Fibroblast of lung (primary cell): ENCODE measurements around the gene RASSF10. TPM values are rescaled to one million over a fixed set of nuclear protein-coding genes. Genes with fewer than 3 reads are reported as not detected.

Source experiments
- DNase-seq, 2 donors: peaks; one replicate each; pipeline versions ENCODE4 v3.0.0 to v3.0.0-alpha.2; 2010; ENCODE audit warnings: low read depth in 2 of 2
- H2AFZ ChIP-seq: 2 replicates; pipeline ENCODE4 v1.5.1; 2012; ENCODE audit warnings: low read length, control low read depth, inconsistent platforms
- H3K27ac ChIP-seq: 2 replicates; pipeline ENCODE4 v1.5.1; 2011; ENCODE audit warnings: low read length, control low read depth; ENCODE audit not compliant: insufficient read depth
- H3K27me3 ChIP-seq: 2 replicates; pipeline ENCODE4 v1.5.1; 2011; ENCODE audit warnings: mild to moderate bottlenecking, low read length; ENCODE audit not compliant: control insufficient read depth, insufficient read depth
- H3K36me3 ChIP-seq: 2 replicates; pipeline ENCODE4 v1.5.1; 2011; ENCODE audit warnings: low read length; ENCODE audit not compliant: control insufficient read depth, insufficient read depth
- H3K4me1 ChIP-seq: 2 replicates; pipeline ENCODE4 v1.5.1; 2011; ENCODE audit warnings: low read length; ENCODE audit not compliant: control insufficient read depth, insufficient read depth; ENCODE audit errors: extremely low read depth
- H3K4me2 ChIP-seq: 2 replicates; pipeline ENCODE4 v1.5.1; 2011; ENCODE audit warnings: low read length, control low read depth; ENCODE audit not compliant: insufficient read depth; ENCODE audit errors: extremely low read depth
- H3K4me3 ChIP-seq, 4 experiments: fragments of 200-600 bp in 1 of 4; sonication (generic) in 1 of 4; replicated peaks in 1 of 4; 2 replicates each; pipeline ENCODE4 v1.5.1; 2011 to 2016; ENCODE audit warnings: low read length in 4 of 4, low read depth in 3 of 4, mild to moderate bottlenecking in 3 of 4, control low read depth in 2 of 4, inconsistent platforms in 1 of 4, mixed read lengths in 1 of 4; ENCODE audit not compliant: insufficient read depth in 1 of 4; ENCODE audit errors: control extremely low read depth in 1 of 4
- H3K79me2 ChIP-seq: 2 replicates; pipeline ENCODE4 v1.5.1; 2012; ENCODE audit warnings: mild to moderate bottlenecking, low read length, inconsistent platforms; ENCODE audit not compliant: control insufficient read depth, insufficient read depth
- H3K9ac ChIP-seq: 2 replicates; pipeline ENCODE4 v1.5.1; 2011; ENCODE audit warnings: mild to moderate bottlenecking, low read length, control low read depth; ENCODE audit not compliant: insufficient read depth
- H3K9me3 ChIP-seq: 2 replicates; pipeline ENCODE4 v1.5.1; 2012; ENCODE audit warnings: low read depth, low read length; ENCODE audit not compliant: control insufficient read depth, insufficient read depth
- H4K20me1 ChIP-seq: 2 replicates; pipeline ENCODE4 v1.5.1; 2011; ENCODE audit warnings: low read length; ENCODE audit not compliant: control insufficient read depth, insufficient read depth; ENCODE audit errors: extremely low read depth
- CTCF ChIP-seq, 2 donors: IDR thresholded peaks in 1 of 2; conservative IDR thresholded peaks in 1 of 2; 1 replicate in 1 of 2; 2 replicates in 1 of 2; pipeline ENCODE4 v1.5.1; 2011 to 2012; ENCODE audit warnings: low read length in 2 of 2, control low read depth in 1 of 2, inconsistent platforms in 1 of 2, low read depth in 1 of 2, mild to moderate bottlenecking in 1 of 2
- EZH2 ChIP-seq: IDR thresholded peaks from 2 replicates; pipeline ENCODE4 v1.5.1; 2012; ENCODE audit warnings: low read length, control low read depth, mild to moderate bottlenecking; ENCODE audit errors: missing control alignments
- polyA plus RNA-seq, 2 donors: library from polyadenylated mRNA; depleted of rRNA in 1 of 2; stranded (reverse) in 1 of 2; unstranded in 1 of 2; fragments of >200 nt; gene quantifications; 2 replicates each; pipeline ENCODE4 v1.2.1, GENCODE V29; 2011 to 2012; ENCODE audit warnings: missing spikeins in 1 of 2
- total RNA-seq: library from RNA; depleted of rRNA; stranded (reverse); fragments of >200 nt; gene quantifications from 2 replicates; pipeline ENCODE4 v1.2.1, GENCODE V29; 2014

RASSF10 gene
- total and polyA plus RNA-seq, 2 donors (not counting 1 experiment from before 2014, with no cell fraction given), result not detected

GRCh38 chr11:13008061-13008435, 1.1 kb upstream of the RASSF10 start:
- TF ChIP-seq EZH2 (no peak), CTCF (conservative IDR thresholded peaks at IDR 0.05 in 1 of 2, IDR thresholded peaks at IDR 0.05 in 1 of 2; ENCODE audit: low read depth in 1 of 2, low read length in 2 of 2) (no peak)
- Histone ChIP-seq H4K20me1 (no peaks in the 10 kb centered on the region), H3K9me3 (no peaks in the 10 kb centered on the region), H3K36me3 (no peaks in the 10 kb centered on the region), H3K4me3 (no peak overlapping the region), H3K9ac (no peak overlapping the region), H3K4me1 (no peaks in the 10 kb centered on the region), H3K79me2 (no peaks in the 10 kb centered on the region), H2AFZ (no peak overlapping the region), H3K27me3 (peaks cover 54% of the 10 kb centered on the region), H3K4me2 (no peak overlapping the region), H3K27ac (no peak overlapping the region)
- DNase-seq, result peak in 1 of 2 donors; percentile 18

- Histone ChIP-seq H3K27me3 (peaks cover 53% of the 10 kb centered on the region), H3K4me2 (no peak overlapping the region), H3K79me2 (no peaks in the 10 kb centered on the region), H3K4me1 (no peaks in the 10 kb centered on the region), H3K4me3 (no peak overlapping the region), H3K27ac (no peak overlapping the region), H2AFZ (no peak overlapping the region), H3K9me3 (no peaks in the 10 kb centered on the region), H4K20me1 (no peaks in the 10 kb centered on the region), H3K36me3 (no peaks in the 10 kb centered on the region), H3K9ac (no peak overlapping the region)
- TF ChIP-seq EZH2 (peak; percentile 43), CTCF (conservative IDR thresholded peaks at IDR 0.05 in 1 of 2, IDR thresholded peaks at IDR 0.05 in 1 of 2; ENCODE audit: low read depth in 1 of 2, low read length in 2 of 2) (no peak)
- peak in 1 of 2 donors; percentile 29 for DNase-seq
Observed at GRCh38 chr11:13009476-13009920, 382 bp downstream of the RASSF10 start.

GRCh38 chr11:13009921-13010748, 1.0 kb downstream of the RASSF10 start:
- DNase-seq, result peak in 1 of 2 donors; percentile 50
- Histone ChIP-seq H3K27me3 (peaks cover 53% of the 10 kb centered on the region), H3K9ac (no peak overlapping the region), H3K4me1 (no peaks in the 10 kb centered on the region), H2AFZ (no peak overlapping the region), H3K36me3 (no peaks in the 10 kb centered on the region), H3K4me3 (no peak overlapping the region), H3K4me2 (peak overlapping the region; percentile 32), H3K9me3 (no peaks in the 10 kb centered on the region), H4K20me1 (no peaks in the 10 kb centered on the region), H3K27ac (no peak overlapping the region), H3K79me2 (no peaks in the 10 kb centered on the region)
- TF ChIP-seq EZH2, result peak; percentile 87
- TF ChIP-seq CTCF (conservative IDR thresholded peaks at IDR 0.05 in 1 of 2, IDR thresholded peaks at IDR 0.05 in 1 of 2; ENCODE audit: low read depth in 1 of 2, low read length in 2 of 2), result no peak
